HG02970 (cell line): ENCODE data around the gene PHTF2.

Experiments
- ATAC-seq: cut with Tn5 transposase; IDR thresholded peaks from one replicate; pipeline ENCODE4 v1.9.1; 2021; ENCODE audit warnings: mild to moderate bottlenecking, moderate library complexity, moderate number of reproducible peaks; ENCODE audit not compliant: unreplicated experiment, low FRiP score

Gene PHTF2

GRCh38 chr7:77791956-77792355 lies 6.6 kb upstream of the PHTF2 start:
- no peak for ATAC-seq

- no peak for ATAC-seq
Measured at GRCh38 chr7:77794000-77794399, 4.6 kb upstream of the PHTF2 start.

- ATAC-seq, result no peak
Measured at GRCh38 chr7:77796109-77796508, 2.5 kb upstream of the PHTF2 start.

- no peak for ATAC-seq
Measured at GRCh38 chr7:77796960-77797359, 1.6 kb upstream of the PHTF2 start.

GRCh38 chr7:77797734-77798393 lies 709 bp upstream of the PHTF2 start:
- ATAC-seq, result peak; percentile 24

GRCh38 chr7:77799078-77799964 lies 748 bp downstream of the PHTF2 start:
- no peak for ATAC-seq

GRCh38 chr7:77800158-77800557 lies 1.6 kb downstream of the PHTF2 start:
- ATAC-seq, result no peak

GRCh38 chr7:77800730-77801129 lies 2.2 kb downstream of the PHTF2 start:
- no peak for ATAC-seq

- no peak for ATAC-seq
Measured at GRCh38 chr7:77802557-77803405, 4.2 kb downstream of the PHTF2 start.

GRCh38 chr7:77806425-77806824 lies 7.9 kb downstream of the PHTF2 start:
- no peak for ATAC-seq

- ATAC-seq, result no peak
Measured at GRCh38 chr7:77808517-77808916, 9.9 kb downstream of the PHTF2 start.

- no peak for ATAC-seq
Measured at GRCh38 chr7:77811516-77812289, 13.1 kb downstream of the PHTF2 start.

GRCh38 chr7:77812290-77812685 lies 13.7 kb downstream of the PHTF2 start:
- no peak for ATAC-seq

GRCh38 chr7:77813180-77813579 lies 14.6 kb downstream of the PHTF2 start:
- ATAC-seq, result no peak

- ATAC-seq, result no peak
Measured at GRCh38 chr7:77819021-77819420, 20.4 kb downstream of the PHTF2 start.

- no peak for ATAC-seq
Measured at GRCh38 chr7:77820967-77821366, 22.4 kb downstream of the PHTF2 start.

GRCh38 chr7:77822269-77822668 lies 23.7 kb downstream of the PHTF2 start:
- ATAC-seq, result no peak

- no peak for ATAC-seq
Measured at GRCh38 chr7:77823787-77824186, 25.2 kb downstream of the PHTF2 start.

- no peak for ATAC-seq
Measured at GRCh38 chr7:77824636-77825035, 26.1 kb downstream of the PHTF2 start.

- no peak for ATAC-seq
Measured at GRCh38 chr7:77825131-77825530, 26.6 kb downstream of the PHTF2 start.
